GM12878 (cell line): ENCODE data around the gene FGFR4. TPM values are rescaled to one million over a fixed set of nuclear protein-coding genes. Genes with fewer than 3 reads are reported as not detected.

Source experiments
- CHD4 ChIP-seq: fragments of 200-600 bp; sonication (generic); IDR thresholded peaks from 2 replicates; pipeline ENCODE4 v1.6.1; 2016; ENCODE audit warnings: mild to moderate bottlenecking
- EGR1 ChIP-seq, 2 experiments: IDR thresholded peaks; 1 replicate in 1 of 2; 2 replicates in 1 of 2; pipeline ENCODE4 v1.6.1; 2011 to 2012; ENCODE audit warnings: low read depth in 2 of 2, low read length in 2 of 2, borderline replicate concordance in 1 of 2, mild to moderate bottlenecking in 1 of 2, moderate library complexity in 1 of 2
- POLR2AphosphoS2 ChIP-seq: IDR thresholded peaks from 2 replicates; pipeline ENCODE4 v1.6.1; 2011; ENCODE audit warnings: low read depth, mild to moderate bottlenecking, low read length, improper control_type of control experiment, moderate library complexity
- SIX5 ChIP-seq: IDR thresholded peaks from 2 replicates; pipeline ENCODE4 v1.6.1; 2011; ENCODE audit warnings: mild to moderate bottlenecking, low read depth, low read length, moderate library complexity; ENCODE audit not compliant: severe bottlenecking
- SMAD1 ChIP-seq: fragments of 450-650 bp; IDR thresholded peaks from 2 replicates; pipeline ENCODE4 v1.6.1; 2018; ENCODE audit warnings: mild to moderate bottlenecking, low read depth; ENCODE audit not compliant: partially characterized antibody
- SMARCA5 ChIP-seq: fragments of 450-650 bp; IDR thresholded peaks from 2 replicates; pipeline ENCODE4 v1.6.1; 2017; ENCODE audit warnings: mild to moderate bottlenecking
- STAT1 ChIP-seq: fragments of 450-650 bp; conservative IDR thresholded peaks from 2 replicates; pipeline ENCODE4 v1.6.1; 2014; ENCODE audit warnings: antibody characterized with exemption, mild to moderate bottlenecking
- STAT3 ChIP-seq: IDR thresholded peaks from 2 replicates; pipeline ENCODE4 v1.6.1; 2011; ENCODE audit warnings: low read depth, low read length, improper control_type of control experiment
- ZBTB11 ChIP-seq: fragments of 450-650 bp; formaldehyde crosslinking; IDR thresholded peaks from 2 replicates; pipeline ENCODE4 v1.5.0; 2022; ENCODE audit warnings: mild to moderate bottlenecking, missing genetic modification characterization
- ZBTB40 ChIP-seq: fragments of 450-650 bp; IDR thresholded peaks from 2 replicates; pipeline ENCODE4 v1.6.1; 2016; ENCODE audit warnings: mild to moderate bottlenecking, moderate library complexity, borderline replicate concordance
- polyA plus RNA-seq, 11 experiments: library from polyadenylated mRNA; depleted of rRNA in 4 of 11; unstranded in 6 of 11; stranded (reverse) in 5 of 11; fragments of >200 nt; fragmentation: Nextera tagmentation in 4 of 11; fragmentation: Illumina TruSeq in 1 of 11; extraction: Ambion mirVana in 4 of 11; extraction: Trizol in 1 of 11; gene quantifications; 1 replicate in 1 of 11; 2 replicates in 10 of 11; pipeline versions ENCODE4 v1.2.1 to v1.2.3, GENCODE V29; 2011 to 2016; ENCODE audit warnings: inconsistent platforms in 2 of 11, missing spikeins in 2 of 11, low read depth in 1 of 11
- total RNA-seq, 4 experiments: library from RNA; depleted of rRNA in 3 of 4; stranded (reverse); fragments of >200 nt in 3 of 4; fragmentation: Illumina TruSeq in 1 of 4; extraction: Trizol in 1 of 4; gene quantifications; 2 replicates each; pipeline versions ENCODE4 v1.2.1 to v1.2.3, GENCODE V29; 2013 to 2021
- TF ChIP-seq, protein P1 (sequence below): IDR thresholded peaks from 2 replicates; pipeline ENCODE4 v1.6.1; 2011; ENCODE audit warnings: mild to moderate bottlenecking, low read depth, low read length, moderate library complexity; ENCODE audit not compliant: insufficient replicate concordance
- TF ChIP-seq, protein P2 (sequence below): IDR thresholded peaks from 2 replicates; pipeline ENCODE4 v1.6.1; 2012; ENCODE audit warnings: low read depth, low read length, improper control_type of control experiment
- TF ChIP-seq, protein P3 (sequence below): fragments of 450-650 bp; IDR thresholded peaks from 2 replicates; pipeline ENCODE4 v1.6.1; 2017; ENCODE audit warnings: borderline replicate concordance
- TF ChIP-seq, protein P4 (sequence below): fragments of 450-650 bp; IDR thresholded peaks from 2 replicates; pipeline ENCODE4 v1.6.1; 2017; ENCODE audit warnings: low read depth, mild to moderate bottlenecking, moderate library complexity

FGFR4 gene
- total and polyA plus RNA-seq, 10 of the 15 experiments (the other 5 are each of a cell fraction or from before 2014, with no cell fraction given) = 0.17 to 0.77 (median 0.28) TPM; not detected in 5

- TF ChIP-seq, protein P1, sequence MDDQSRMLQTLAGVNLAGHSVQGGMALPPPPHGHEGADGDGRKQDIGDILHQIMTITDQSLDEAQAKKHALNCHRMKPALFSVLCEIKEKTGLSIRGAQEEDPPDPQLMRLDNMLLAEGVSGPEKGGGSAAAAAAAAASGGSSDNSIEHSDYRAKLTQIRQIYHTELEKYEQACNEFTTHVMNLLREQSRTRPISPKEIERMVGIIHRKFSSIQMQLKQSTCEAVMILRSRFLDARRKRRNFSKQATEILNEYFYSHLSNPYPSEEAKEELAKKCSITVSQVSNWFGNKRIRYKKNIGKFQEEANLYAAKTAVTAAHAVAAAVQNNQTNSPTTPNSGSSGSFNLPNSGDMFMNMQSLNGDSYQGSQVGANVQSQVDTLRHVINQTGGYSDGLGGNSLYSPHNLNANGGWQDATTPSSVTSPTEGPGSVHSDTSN = no peak
- 0 out of 2 replicates have a peak, but pooled peaks have one; percentile 32 for TF ChIP-seq SMARCA5
- TF ChIP-seq CHD4 = no peak
- TF ChIP-seq, protein P2, sequence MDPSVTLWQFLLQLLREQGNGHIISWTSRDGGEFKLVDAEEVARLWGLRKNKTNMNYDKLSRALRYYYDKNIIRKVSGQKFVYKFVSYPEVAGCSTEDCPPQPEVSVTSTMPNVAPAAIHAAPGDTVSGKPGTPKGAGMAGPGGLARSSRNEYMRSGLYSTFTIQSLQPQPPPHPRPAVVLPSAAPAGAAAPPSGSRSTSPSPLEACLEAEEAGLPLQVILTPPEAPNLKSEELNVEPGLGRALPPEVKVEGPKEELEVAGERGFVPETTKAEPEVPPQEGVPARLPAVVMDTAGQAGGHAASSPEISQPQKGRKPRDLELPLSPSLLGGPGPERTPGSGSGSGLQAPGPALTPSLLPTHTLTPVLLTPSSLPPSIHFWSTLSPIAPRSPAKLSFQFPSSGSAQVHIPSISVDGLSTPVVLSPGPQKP = no peak
- TF ChIP-seq STAT3 = no peak
- no peak for TF ChIP-seq SIX5
- no peak for TF ChIP-seq POLR2AphosphoS2
- TF ChIP-seq ZBTB11 (CRISPR knock-in tag) = no peak
- TF ChIP-seq, protein P3, sequence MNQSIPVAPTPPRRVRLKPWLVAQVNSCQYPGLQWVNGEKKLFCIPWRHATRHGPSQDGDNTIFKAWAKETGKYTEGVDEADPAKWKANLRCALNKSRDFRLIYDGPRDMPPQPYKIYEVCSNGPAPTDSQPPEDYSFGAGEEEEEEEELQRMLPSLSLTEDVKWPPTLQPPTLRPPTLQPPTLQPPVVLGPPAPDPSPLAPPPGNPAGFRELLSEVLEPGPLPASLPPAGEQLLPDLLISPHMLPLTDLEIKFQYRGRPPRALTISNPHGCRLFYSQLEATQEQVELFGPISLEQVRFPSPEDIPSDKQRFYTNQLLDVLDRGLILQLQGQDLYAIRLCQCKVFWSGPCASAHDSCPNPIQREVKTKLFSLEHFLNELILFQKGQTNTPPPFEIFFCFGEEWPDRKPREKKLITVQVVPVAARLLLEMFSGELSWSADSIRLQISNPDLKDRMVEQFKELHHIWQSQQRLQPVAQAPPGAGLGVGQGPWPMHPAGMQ = no peak
- no peak for TF ChIP-seq ZBTB40
- no peak for TF ChIP-seq STAT1
- TF ChIP-seq EGR1 (IDR thresholded peaks at IDR 0.05; ENCODE audit: borderline replicate concordance in 1 of 2, low read depth in 2 of 2, low read length in 2 of 2) = no peak
- no peak for TF ChIP-seq SMAD1
- TF ChIP-seq, protein P4, sequence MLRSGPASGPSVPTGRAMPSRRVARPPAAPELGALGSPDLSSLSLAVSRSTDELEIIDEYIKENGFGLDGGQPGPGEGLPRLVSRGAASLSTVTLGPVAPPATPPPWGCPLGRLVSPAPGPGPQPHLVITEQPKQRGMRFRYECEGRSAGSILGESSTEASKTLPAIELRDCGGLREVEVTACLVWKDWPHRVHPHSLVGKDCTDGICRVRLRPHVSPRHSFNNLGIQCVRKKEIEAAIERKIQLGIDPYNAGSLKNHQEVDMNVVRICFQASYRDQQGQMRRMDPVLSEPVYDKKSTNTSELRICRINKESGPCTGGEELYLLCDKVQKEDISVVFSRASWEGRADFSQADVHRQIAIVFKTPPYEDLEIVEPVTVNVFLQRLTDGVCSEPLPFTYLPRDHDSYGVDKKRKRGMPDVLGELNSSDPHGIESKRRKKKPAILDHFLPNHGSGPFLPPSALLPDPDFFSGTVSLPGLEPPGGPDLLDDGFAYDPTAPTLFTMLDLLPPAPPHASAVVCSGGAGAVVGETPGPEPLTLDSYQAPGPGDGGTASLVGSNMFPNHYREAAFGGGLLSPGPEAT = no peak
Observed at GRCh38 chr5:177133853-177134696, 47.4 kb downstream of the FGFR4 start (continued).
